Gastrocnemius medialis (tissue), 4 donors: Measurements from ENCODE around the gene HMX1.

ENCODE experiments used
- POLR2A ChIP-seq, 2 donors: fragments of 450-650 bp; IDR thresholded peaks; one replicate each; pipeline ENCODE4 v1.6.1; 2017; ENCODE audit warnings: antibody characterized with exemption in 2 of 2, mild to moderate bottlenecking in 2 of 2, moderate library complexity in 2 of 2
- TF ChIP-seq, protein P1 (sequence below), 5 experiments: fragments of 450-650 bp in 3 of 5; fragments of 200-600 bp in 2 of 5; sonication (generic) in 2 of 5; IDR thresholded peaks in 4 of 5; conservative IDR thresholded peaks in 1 of 5; 1 replicate in 4 of 5; 2 replicates in 1 of 5; pipeline ENCODE4 v1.5.1; 2016 to 2019; ENCODE audit warnings: antibody characterized with exemption in 5 of 5, mild to moderate bottlenecking in 3 of 5, moderate library complexity in 3 of 5

DNA sequence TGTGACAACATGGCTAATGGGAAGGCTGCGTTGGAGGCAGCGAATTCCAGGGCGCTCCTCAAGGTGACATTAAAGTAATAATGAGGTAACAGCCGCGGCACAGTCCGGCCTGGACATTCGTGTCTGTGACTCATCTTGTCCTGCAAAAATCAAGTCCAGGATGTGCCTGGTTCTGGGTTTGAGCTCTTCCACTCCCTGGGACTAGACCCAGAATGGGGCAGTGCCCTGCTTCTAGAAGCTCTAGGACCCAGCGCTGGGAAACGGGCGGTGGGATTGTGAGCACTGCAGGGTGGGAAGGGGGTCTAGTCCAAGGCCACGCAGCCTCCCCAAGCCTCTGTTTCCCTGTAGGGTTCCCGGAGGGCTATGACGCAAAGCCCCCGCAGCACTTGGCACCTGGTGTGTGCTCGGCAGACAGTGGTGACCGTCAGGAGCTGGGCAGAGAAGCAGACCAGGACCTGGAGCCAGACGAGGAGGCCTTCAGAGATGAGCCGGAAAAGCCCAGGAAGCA lies 34.9 kb downstream of the HMX1 start:
- no peak for TF ChIP-seq POLR2A (IDR thresholded peaks at IDR 0.05)
- TF ChIP-seq, protein P1, sequence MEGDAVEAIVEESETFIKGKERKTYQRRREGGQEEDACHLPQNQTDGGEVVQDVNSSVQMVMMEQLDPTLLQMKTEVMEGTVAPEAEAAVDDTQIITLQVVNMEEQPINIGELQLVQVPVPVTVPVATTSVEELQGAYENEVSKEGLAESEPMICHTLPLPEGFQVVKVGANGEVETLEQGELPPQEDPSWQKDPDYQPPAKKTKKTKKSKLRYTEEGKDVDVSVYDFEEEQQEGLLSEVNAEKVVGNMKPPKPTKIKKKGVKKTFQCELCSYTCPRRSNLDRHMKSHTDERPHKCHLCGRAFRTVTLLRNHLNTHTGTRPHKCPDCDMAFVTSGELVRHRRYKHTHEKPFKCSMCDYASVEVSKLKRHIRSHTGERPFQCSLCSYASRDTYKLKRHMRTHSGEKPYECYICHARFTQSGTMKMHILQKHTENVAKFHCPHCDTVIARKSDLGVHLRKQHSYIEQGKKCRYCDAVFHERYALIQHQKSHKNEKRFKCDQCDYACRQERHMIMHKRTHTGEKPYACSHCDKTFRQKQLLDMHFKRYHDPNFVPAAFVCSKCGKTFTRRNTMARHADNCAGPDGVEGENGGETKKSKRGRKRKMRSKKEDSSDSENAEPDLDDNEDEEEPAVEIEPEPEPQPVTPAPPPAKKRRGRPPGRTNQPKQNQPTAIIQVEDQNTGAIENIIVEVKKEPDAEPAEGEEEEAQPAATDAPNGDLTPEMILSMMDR (IDR thresholded peaks at IDR 0.05 in 4 of 5, conservative IDR thresholded peaks at IDR 0.05 in 1 of 5), result no peak
